Panc1 (cell line): ENCODE data around the gene ARHGEF17. TPM values are rescaled to one million over a fixed set of nuclear protein-coding genes. Genes with fewer than 3 reads are reported as not detected.

Source experiments
- ATAC-seq: fragments of 200-7000 bp; cut with Tn5 transposase; 2 replicates; pipeline ENCODE4 v1.9.1; 2020; ENCODE audit warnings: mild to moderate bottlenecking, moderate library complexity
- BruUV-seq: library from RNA; stranded (reverse); fragments of 400-500 nt; replicated peaks from 2 replicates; lab custom pipeline; 2021; lab: Mats Ljungman, UMichigan
- CTCF ChIA-PET: fragments of 300-600 bp; sonication (Branson Sonifier 250); formaldehyde crosslinking; loops from one replicate; lab custom pipeline; 2022; ENCODE audit warnings: antibody characterized with exemption; lab: Charles Lee
- POLR2A ChIA-PET: fragments of 300-600 bp; sonication (Branson Sonifier 250); formaldehyde crosslinking; loops from one replicate; lab custom pipeline; 2022; ENCODE audit warnings: antibody characterized with exemption; lab: Charles Lee
- DNase-seq: peaks from one replicate; pipeline ENCODE4 v3.0.0-alpha.2; 2010; ENCODE audit warnings: low read depth, low spot score
- H3K27ac ChIP-seq: 2 replicates; pipeline ENCODE4 v1.5.1; 2011; ENCODE audit warnings: mild to moderate bottlenecking, low read length, inconsistent platforms
- H3K27me3 ChIP-seq: fragments of 200-500 bp; sonication (Bioruptor generic); 2 replicates; pipeline ENCODE4 v1.6.0; 2014; ENCODE audit warnings: low read length, inconsistent platforms; ENCODE audit not compliant: control insufficient read depth, insufficient read depth
- H3K36me3 ChIP-seq: fragments of 200-500 bp; sonication (Bioruptor generic); 2 replicates; pipeline ENCODE4 v1.5.1; 2014; ENCODE audit warnings: inconsistent platforms, mild to moderate bottlenecking, low read length, moderate library complexity; ENCODE audit not compliant: control insufficient read depth, insufficient read depth
- H3K4me1 ChIP-seq: 2 replicates; pipeline ENCODE4 v1.5.1; 2011; ENCODE audit warnings: inconsistent platforms, mild to moderate bottlenecking, low read length, moderate library complexity; ENCODE audit not compliant: control insufficient read depth, insufficient read depth
- H3K4me3 ChIP-seq, 2 experiments: 2 replicates each; pipeline ENCODE4 v1.5.1; 2011 to 2012; ENCODE audit warnings: low read depth in 2 of 2, low read length in 2 of 2, mild to moderate bottlenecking in 2 of 2, inconsistent platforms in 1 of 2, moderate library complexity in 1 of 2
- H3K9me3 ChIP-seq: fragments of 200-500 bp; sonication (Bioruptor generic); 2 replicates; pipeline ENCODE4 v1.5.1; 2014; ENCODE audit warnings: low read depth, mild to moderate bottlenecking, inconsistent platforms, low read length, moderate library complexity; ENCODE audit not compliant: control insufficient read depth, insufficient read depth
- CTCF ChIP-seq: fragments of 450-650 bp; IDR thresholded peaks from 2 replicates; pipeline ENCODE4 v1.5.1; 2017; ENCODE audit warnings: mild to moderate bottlenecking
- POLR2AphosphoS5 ChIP-seq: IDR thresholded peaks from 2 replicates; pipeline ENCODE4 v1.6.1; 2012; ENCODE audit warnings: mild to moderate bottlenecking, low read depth, low read length, moderate library complexity
- REST ChIP-seq, 2 experiments: IDR thresholded peaks; 2 replicates each; pipeline ENCODE4 v1.6.1; 2011 to 2012; ENCODE audit warnings: low read depth in 2 of 2, control low read depth in 1 of 2, low read length in 1 of 2, mild to moderate bottlenecking in 1 of 2, moderate library complexity in 1 of 2; ENCODE audit not compliant: insufficient read depth in 1 of 2
- SIN3A ChIP-seq: IDR thresholded peaks from 2 replicates; pipeline ENCODE4 v1.6.1; 2012; ENCODE audit warnings: low read depth, mild to moderate bottlenecking, low read length, moderate library complexity, borderline replicate concordance; ENCODE audit not compliant: insufficient read depth
- TCF7L2 ChIP-seq: IDR thresholded peaks from 2 replicates; pipeline ENCODE4 v1.6.1; 2011; ENCODE audit warnings: mild to moderate bottlenecking, low read depth, low read length, inconsistent platforms
- in situ Hi-C: cut with HindIII; loops from 2 replicates; pipeline ENCODE4 v1.10.0; 2016; ENCODE audit warnings: low sequenced_read_pairs, low pct_unique_long_range_greater_than_20kb
- intact Hi-C: fragments of 100-400 bp; cut with micrococcal nuclease; formaldehyde crosslinking; loops from one replicate; pipeline ENCODE4 v1.10.0; 2022; ENCODE audit not compliant: unreplicated experiment
- total RNA-seq: library from RNA; stranded (reverse); gene quantifications from one replicate; pipeline ENCODE4 v1.2.1, GENCODE V29; 2021; ENCODE audit not compliant: unreplicated experiment

ARHGEF17 gene
- total RNA-seq, 1 experiment from 2014 or later = 43.2 TPM

GRCh38 chr11:73296501-73297230 is 11.4 kb upstream of the ARHGEF17 start:
- Histone ChIP-seq H3K27ac (no peak overlapping the region), H3K36me3 (no peaks in the 10 kb centered on the region), H3K27me3 (no peaks in the 10 kb centered on the region), H3K4me3 (no peak overlapping the region), H3K4me1 (no peaks in the 10 kb centered on the region), H3K9me3 (no peaks in the 10 kb centered on the region)
- intact Hi-C loops (no loop called here), in situ Hi-C loops (no loop called here)
- BruUV-seq = no TSS peak
- ChIA-PET POLR2A (interaction anchor here (0.7 kb wide), 1 partner anchor 36 kb away, joined by 6 read pairs; no protein-coding TSS in a partner anchor), CTCF (interaction anchor here (0.6 to 1.5 kb wide), 5 partner anchors 10 to 351 kb away, joined by 3 to 7 read pairs (median 6); no protein-coding TSS in a partner anchor)
- ATAC-seq (no peak), DNase-seq (no peak)
- no peak for TF ChIP-seq SIN3A
- TF ChIP-seq TCF7L2 = no peak
- TF ChIP-seq POLR2AphosphoS5 = no peak
- no peak for TF ChIP-seq REST (IDR thresholded peaks at IDR 0.05; ENCODE audit: insufficient read depth in 1 of 2, low read depth in 2 of 2, low read length in 1 of 2)
- TF ChIP-seq CTCF = no peak

DNA sequence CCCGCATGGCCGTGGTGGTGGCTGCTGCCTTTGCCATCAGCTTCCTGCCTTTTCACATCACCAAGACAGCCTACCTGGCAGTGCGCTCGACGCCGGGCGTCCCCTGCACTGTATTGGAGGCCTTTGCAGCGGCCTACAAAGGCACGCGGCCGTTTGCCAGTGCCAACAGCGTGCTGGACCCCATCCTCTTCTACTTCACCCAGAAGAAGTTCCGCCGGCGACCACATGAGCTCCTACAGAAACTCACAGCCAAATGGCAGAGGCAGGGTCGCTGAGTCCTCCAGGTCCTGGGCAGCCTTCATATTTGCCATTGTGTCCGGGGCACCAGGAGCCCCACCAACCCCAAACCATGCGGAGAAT is 10.9 kb upstream of the ARHGEF17 start:
- in situ Hi-C loops = no loop called here
- no peak overlapping the region for H3K27ac ChIP-seq
- POLR2A ChIA-PET = interaction anchor here (1.6 kb wide), 1 partner anchor 14 kb away, joined by 3 read pairs; no protein-coding TSS in a partner anchor
- DNase-seq = no peak
- intact Hi-C loops = no loop called here
- no peaks in the 10 kb centered on the region for H3K4me1 ChIP-seq
- H3K36me3 ChIP-seq = no peaks in the 10 kb centered on the region
- no peaks in the 10 kb centered on the region for H3K9me3 ChIP-seq
- TF ChIP-seq SIN3A = no peak
- TF ChIP-seq POLR2AphosphoS5 = no peak
- no peak for TF ChIP-seq TCF7L2
- no TSS peak for BruUV-seq
- no peak for ATAC-seq
- CTCF ChIA-PET = interaction anchor here (1.2 to 1.5 kb wide), 3 partner anchors 8 to 38 kb away, joined by 5 to 6 read pairs (median 6); no protein-coding TSS in a partner anchor
- H3K4me3 ChIP-seq = no peak overlapping the region
- H3K27me3 ChIP-seq = no peaks in the 10 kb centered on the region

- H3K4me3 ChIP-seq = no peak overlapping the region
- no peak for TF ChIP-seq SIN3A
- H3K36me3 ChIP-seq = no peaks in the 10 kb centered on the region
- in situ Hi-C loops = no loop called here
- no peaks in the 10 kb centered on the region for H3K9me3 ChIP-seq
- no peaks in the 10 kb centered on the region for H3K4me1 ChIP-seq
- H3K27ac ChIP-seq = no peak overlapping the region
- ChIA-PET CTCF (interaction anchor here (1.2 to 1.5 kb wide), 3 partner anchors 9 to 38 kb away, joined by 5 to 6 read pairs (median 6); no protein-coding TSS in a partner anchor), POLR2A (interaction anchor here (1.6 kb wide), 1 partner anchor 15 kb away, joined by 3 read pairs; no protein-coding TSS in a partner anchor)
- BruUV-seq = no TSS peak
- DNase-seq = no peak
- intact Hi-C loops = no loop called here
- H3K27me3 ChIP-seq = no peaks in the 10 kb centered on the region
- ATAC-seq = no peak
These were observed 10.4 kb upstream of the ARHGEF17 start for GRCh38 chr11:73297702-73298101.
